Measurements from ENCODE around the gene PRDX5.
A peak's percentile ranks its signal among the peaks of the same experiment; 100 is the strongest.

DNA sequence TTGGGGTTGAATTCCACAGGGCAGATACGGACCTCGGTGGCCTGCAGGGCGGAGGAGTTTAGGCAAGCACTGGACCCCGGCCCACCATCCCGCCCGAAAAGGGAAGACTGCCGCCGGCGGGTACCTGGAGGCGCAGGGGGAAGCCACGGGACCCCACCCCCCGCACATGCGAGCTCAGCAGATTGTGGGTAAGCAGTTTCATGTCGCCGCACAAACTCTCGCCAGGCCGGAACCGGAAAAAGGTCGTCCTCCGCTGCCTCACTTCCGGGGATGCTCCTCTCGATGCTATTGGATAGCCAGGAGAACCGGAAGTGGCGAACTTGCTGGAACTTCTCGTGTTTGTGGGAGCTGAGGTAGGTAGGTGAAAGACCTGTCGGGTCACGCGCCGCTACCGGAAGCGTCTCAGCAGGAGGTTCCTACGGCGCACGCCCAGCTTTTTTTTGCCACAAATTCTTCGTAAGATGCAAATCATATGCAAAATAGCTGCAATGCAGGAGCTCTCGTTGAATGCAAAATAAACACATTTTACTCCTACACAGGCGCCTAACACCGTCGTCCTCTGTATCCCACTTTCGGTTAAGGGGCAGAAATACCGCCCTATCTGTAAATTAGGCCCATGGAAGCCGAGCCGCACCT, 478 bp upstream of the PRDX5 start, which contains the start of gene TRMT112:
- TF ChIP-seq POLR2AphosphoS5 (IDR thresholded peaks at IDR 0.05), result peak; percentile 90 to 97 (median 94)
- TF ChIP-seq EP300 (IDR thresholded peaks at IDR 0.05), result peak; percentile 19
- TF ChIP-seq, protein P1, sequence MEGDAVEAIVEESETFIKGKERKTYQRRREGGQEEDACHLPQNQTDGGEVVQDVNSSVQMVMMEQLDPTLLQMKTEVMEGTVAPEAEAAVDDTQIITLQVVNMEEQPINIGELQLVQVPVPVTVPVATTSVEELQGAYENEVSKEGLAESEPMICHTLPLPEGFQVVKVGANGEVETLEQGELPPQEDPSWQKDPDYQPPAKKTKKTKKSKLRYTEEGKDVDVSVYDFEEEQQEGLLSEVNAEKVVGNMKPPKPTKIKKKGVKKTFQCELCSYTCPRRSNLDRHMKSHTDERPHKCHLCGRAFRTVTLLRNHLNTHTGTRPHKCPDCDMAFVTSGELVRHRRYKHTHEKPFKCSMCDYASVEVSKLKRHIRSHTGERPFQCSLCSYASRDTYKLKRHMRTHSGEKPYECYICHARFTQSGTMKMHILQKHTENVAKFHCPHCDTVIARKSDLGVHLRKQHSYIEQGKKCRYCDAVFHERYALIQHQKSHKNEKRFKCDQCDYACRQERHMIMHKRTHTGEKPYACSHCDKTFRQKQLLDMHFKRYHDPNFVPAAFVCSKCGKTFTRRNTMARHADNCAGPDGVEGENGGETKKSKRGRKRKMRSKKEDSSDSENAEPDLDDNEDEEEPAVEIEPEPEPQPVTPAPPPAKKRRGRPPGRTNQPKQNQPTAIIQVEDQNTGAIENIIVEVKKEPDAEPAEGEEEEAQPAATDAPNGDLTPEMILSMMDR (IDR thresholded peaks at IDR 0.05), result no peak

All from stomach (tissue), 4 donors.